MCF 10A (cell line): ENCODE results near the gene FILIP1L. TPM values are rescaled to one million over a fixed set of nuclear protein-coding genes. Genes with fewer than 3 reads are reported as not detected.

ENCODE experiments used
- BruUV-seq: library from RNA; stranded (reverse); fragments of 400-500 nt; replicated peaks from 2 replicates; lab custom pipeline; 2021; lab: Mats Ljungman, UMichigan
- CTCF ChIA-PET: fragments of 300-600 bp; sonication (Branson Sonifier 250); formaldehyde crosslinking; extraction: SDS; loops from one replicate; lab custom pipeline; 2021; ENCODE audit warnings: antibody characterized with exemption, inconsistent platforms; lab: Yijun Ruan, JAX
- POLR2A ChIA-PET: fragments of 300-600, 350-650 bp; sonication (Branson Sonifier 250); formaldehyde crosslinking; extraction: SDS; loops from one replicate; lab custom pipeline; 2020; ENCODE audit warnings: antibody characterized with exemption, inconsistent platforms; lab: Yijun Ruan, JAX
- DNase-seq: peaks from one replicate; pipeline ENCODE4 v3.0.0-alpha.2; 2018; ENCODE audit not compliant: unreplicated experiment
- H3K27ac Mint-ChIP-seq: one replicate; pipeline ENCODE4 v1.8.0; 2022; ENCODE audit warnings: mild to moderate bottlenecking, low read depth, mixed read lengths; ENCODE audit not compliant: unreplicated experiment
- H3K27me3 Mint-ChIP-seq: one replicate; pipeline ENCODE4 v1.8.0; 2022; ENCODE audit warnings: mixed read lengths; ENCODE audit not compliant: insufficient read depth, unreplicated experiment
- H3K36me3 Mint-ChIP-seq: one replicate; pipeline ENCODE4 v1.8.0; 2022; ENCODE audit warnings: mild to moderate bottlenecking, moderate library complexity, mixed read lengths; ENCODE audit not compliant: insufficient read depth, unreplicated experiment
- H3K4me1 Mint-ChIP-seq: one replicate; pipeline ENCODE4 v1.8.0; 2022; ENCODE audit warnings: mixed read lengths; ENCODE audit not compliant: insufficient read depth, unreplicated experiment
- H3K4me3 Mint-ChIP-seq: one replicate; pipeline ENCODE4 v1.8.0; 2022; ENCODE audit warnings: mild to moderate bottlenecking, moderate library complexity, mixed read lengths; ENCODE audit not compliant: unreplicated experiment
- H3K9me3 Mint-ChIP-seq: one replicate; pipeline ENCODE4 v1.8.0; 2022; ENCODE audit warnings: mixed read lengths; ENCODE audit not compliant: unreplicated experiment
- intact Hi-C: fragments of 100-400 bp; cut with micrococcal nuclease; formaldehyde crosslinking; loops from 2 replicates; pipeline ENCODE4 v1.14.1; 2022
- total RNA-seq: library from RNA; stranded (reverse); gene quantifications from 2 replicates; pipeline ENCODE4 v1.2.3, GENCODE V29; 2022
- TF ChIP-seq, protein P1 (sequence below): fragments of 200-600 bp; IDR thresholded peaks from one replicate; pipeline ENCODE4 v1.8.0; 2022; ENCODE audit warnings: antibody characterized with exemption, mild to moderate bottlenecking; ENCODE audit not compliant: unreplicated experiment

The FILIP1L gene
- total RNA-seq, 1 experiment from 2014 or later = 2.4 TPM

- intact Hi-C loops = no loop called here
- DNase-seq = no peak
- POLR2A ChIA-PET = interaction anchor here (0.7 to 0.8 kb wide), 3 partner anchors 10 to 47 kb away, joined by 3 read pairs; partner anchors contain the start of gene CMSS1
- BruUV-seq = no TSS peak
- Mint-ChIP-seq H3K36me3 (no peaks in the 10 kb centered on the region), H3K4me3 (no peak overlapping the region), H3K27ac (no peak overlapping the region), H3K27me3 (no peaks in the 10 kb centered on the region), H3K9me3 (no peaks in the 10 kb centered on the region), H3K4me1 (peaks cover 17% of the 10 kb centered on the region)
- TF ChIP-seq, protein P1, sequence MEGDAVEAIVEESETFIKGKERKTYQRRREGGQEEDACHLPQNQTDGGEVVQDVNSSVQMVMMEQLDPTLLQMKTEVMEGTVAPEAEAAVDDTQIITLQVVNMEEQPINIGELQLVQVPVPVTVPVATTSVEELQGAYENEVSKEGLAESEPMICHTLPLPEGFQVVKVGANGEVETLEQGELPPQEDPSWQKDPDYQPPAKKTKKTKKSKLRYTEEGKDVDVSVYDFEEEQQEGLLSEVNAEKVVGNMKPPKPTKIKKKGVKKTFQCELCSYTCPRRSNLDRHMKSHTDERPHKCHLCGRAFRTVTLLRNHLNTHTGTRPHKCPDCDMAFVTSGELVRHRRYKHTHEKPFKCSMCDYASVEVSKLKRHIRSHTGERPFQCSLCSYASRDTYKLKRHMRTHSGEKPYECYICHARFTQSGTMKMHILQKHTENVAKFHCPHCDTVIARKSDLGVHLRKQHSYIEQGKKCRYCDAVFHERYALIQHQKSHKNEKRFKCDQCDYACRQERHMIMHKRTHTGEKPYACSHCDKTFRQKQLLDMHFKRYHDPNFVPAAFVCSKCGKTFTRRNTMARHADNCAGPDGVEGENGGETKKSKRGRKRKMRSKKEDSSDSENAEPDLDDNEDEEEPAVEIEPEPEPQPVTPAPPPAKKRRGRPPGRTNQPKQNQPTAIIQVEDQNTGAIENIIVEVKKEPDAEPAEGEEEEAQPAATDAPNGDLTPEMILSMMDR = no peak
- CTCF ChIA-PET = interaction anchor here (1.4 kb wide), 1 partner anchor 214 kb away, joined by 4 read pairs; no protein-coding TSS in a partner anchor
Measured at GRCh38 chr3:99854756-99855298, 259.5 kb downstream of the FILIP1L start.

DNA sequence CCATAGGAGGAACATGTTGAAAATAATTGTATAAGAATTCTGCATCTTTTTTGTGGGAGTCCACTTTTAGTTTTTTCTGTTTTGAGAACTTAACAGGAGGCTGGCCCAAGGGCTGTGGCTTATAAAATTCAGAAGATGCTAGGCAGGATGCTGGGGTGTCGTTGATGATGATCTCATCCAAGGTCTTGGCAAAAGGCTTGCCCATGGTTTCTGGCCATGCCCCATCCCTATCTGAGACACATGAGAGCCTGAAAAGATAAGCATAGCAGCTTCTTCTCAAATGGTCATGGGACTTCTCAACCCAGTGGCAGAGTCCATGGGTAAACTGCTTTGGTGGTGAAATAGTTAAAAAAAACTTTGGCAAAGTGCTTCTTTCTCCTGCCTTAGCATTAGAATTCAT is 261.4 kb downstream of the FILIP1L start:
- DNase-seq = no peak
- BruUV-seq = no TSS peak
- Mint-ChIP-seq H3K4me3 (no peak overlapping the region), H3K27me3 (no peaks in the 10 kb centered on the region), H3K4me1 (peaks cover 6% of the 10 kb centered on the region), H3K27ac (no peak overlapping the region), H3K36me3 (peaks cover 5% of the 10 kb centered on the region), H3K9me3 (no peaks in the 10 kb centered on the region)
- CTCF ChIA-PET = interaction anchor here (1.4 to 2.3 kb wide), 2 partner anchors 9 to 11 kb away, joined by 3 to 10 read pairs; no protein-coding TSS in a partner anchor
- POLR2A ChIA-PET = no interaction called here
- TF ChIP-seq, protein P1 = no peak
- intact Hi-C loops = no loop called here

DNA sequence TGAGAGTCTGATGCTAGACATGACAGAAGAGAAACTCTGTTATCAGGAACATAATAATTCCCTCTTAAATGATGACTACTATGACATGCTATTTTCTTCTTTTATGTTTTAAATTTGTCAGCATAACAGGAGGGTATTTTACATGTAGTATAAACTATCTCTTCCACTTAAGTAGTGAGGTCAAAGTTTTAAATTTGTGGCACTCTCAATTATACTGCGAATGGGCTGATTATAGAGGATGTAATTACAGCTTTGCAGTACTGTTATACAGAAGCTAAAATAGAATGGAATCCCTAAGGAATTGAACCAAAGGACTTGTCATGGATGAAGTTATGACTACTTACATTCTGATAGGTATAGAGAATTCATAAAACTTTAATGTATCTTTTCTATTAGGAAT is 262.3 kb downstream of the FILIP1L start:
- CTCF ChIA-PET = interaction anchor here (0.7 to 2.3 kb wide), 3 partner anchors 8 to 88 kb away, joined by 3 to 10 read pairs (median 3); no protein-coding TSS in a partner anchor
- Mint-ChIP-seq H3K27me3 (no peaks in the 10 kb centered on the region), H3K4me3 (no peak overlapping the region), H3K9me3 (no peaks in the 10 kb centered on the region), H3K27ac (no peak overlapping the region), H3K4me1 (peaks cover 6% of the 10 kb centered on the region), H3K36me3 (peaks cover 6% of the 10 kb centered on the region)
- POLR2A ChIA-PET = no interaction called here
- no peak for DNase-seq
- no TSS peak for BruUV-seq
- intact Hi-C loops = no loop called here
- TF ChIP-seq, protein P1 = no peak

DNA sequence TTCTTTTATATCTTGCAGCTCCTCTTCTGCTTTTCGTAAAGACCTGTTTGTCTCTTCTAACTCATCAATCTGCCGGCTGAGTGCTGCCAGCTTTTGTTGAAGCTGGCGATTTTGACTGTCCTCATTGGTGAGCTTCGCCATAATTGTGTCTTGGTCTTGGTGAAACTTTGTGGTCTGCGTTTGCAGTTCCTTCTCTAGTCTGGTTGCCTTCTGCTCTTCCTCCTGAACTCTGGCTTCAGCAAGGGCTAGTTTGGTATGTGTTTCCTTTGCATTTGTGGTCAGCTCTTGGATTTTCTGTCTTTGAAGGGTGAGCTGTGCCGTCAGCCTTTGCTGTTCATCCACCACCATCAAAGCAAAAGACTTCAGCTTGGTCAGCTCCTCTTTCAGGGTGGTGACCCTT is 263.7 kb downstream of the FILIP1L start:
- intact Hi-C loops = no loop called here
- Mint-ChIP-seq H3K36me3 (peaks cover 6% of the 10 kb centered on the region), H3K27me3 (no peaks in the 10 kb centered on the region), H3K4me1 (peaks cover 6% of the 10 kb centered on the region), H3K4me3 (no peak overlapping the region), H3K27ac (no peak overlapping the region), H3K9me3 (no peaks in the 10 kb centered on the region)
- CTCF ChIA-PET = interaction anchor here (0.6 to 1.9 kb wide), 11 partner anchors 9 to 405 kb away, joined by 3 to 9 read pairs (median 4); no protein-coding TSS in a partner anchor
- DNase-seq = no peak
- TF ChIP-seq, protein P1 = no peak
- no TSS peak for BruUV-seq
- POLR2A ChIA-PET = interaction anchor here (1.0 kb wide), 1 partner anchor 9 kb away, joined by 4 read pairs; no protein-coding TSS in a partner anchor
